GM19438 (cell line): ENCODE results near the gene ILF3.
"Not testable (repeated sequence)": the region's sequence is repeated elsewhere in the genome, so short reads cannot be mapped to it uniquely, and the experiment has no call there.

Experiments
- ATAC-seq: cut with Tn5 transposase; IDR thresholded peaks from one replicate; pipeline ENCODE4 v1.9.1; 2021; ENCODE audit warnings: low read depth; ENCODE audit not compliant: unreplicated experiment

ILF3 gene

GRCh38 chr19:10671922-10672321 lies 17.8 kb downstream of the ILF3 start:
- ATAC-seq, result not testable (repeated sequence)

GRCh38 chr19:10675214-10675613 lies 21.1 kb downstream of the ILF3 start:
- ATAC-seq, result not testable (repeated sequence)

DNA sequence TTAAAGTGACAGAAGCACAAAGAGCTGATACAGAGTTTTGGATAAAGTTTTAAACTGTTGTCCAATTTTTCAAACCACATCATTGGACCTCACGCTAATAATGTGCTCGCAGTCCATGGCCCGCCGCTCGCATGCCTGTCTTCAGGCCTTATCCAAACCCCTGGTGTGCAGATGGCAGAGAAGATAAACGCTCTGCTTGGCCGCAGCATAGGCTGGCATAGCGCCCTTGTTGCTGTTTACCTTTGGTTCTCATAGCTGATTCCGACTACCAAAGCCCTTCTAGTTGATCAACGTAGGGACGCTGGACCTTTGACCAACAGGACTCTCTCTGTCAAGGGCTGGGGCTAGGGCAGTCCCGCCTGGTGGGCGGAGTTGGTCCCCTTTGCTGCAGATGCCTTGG lies 23.6 kb downstream of the ILF3 start:
- ATAC-seq, result no peak

- ATAC-seq, result no peak
These were observed 24.7 kb downstream of the ILF3 start for GRCh38 chr19:10678813-10679212.

DNA sequence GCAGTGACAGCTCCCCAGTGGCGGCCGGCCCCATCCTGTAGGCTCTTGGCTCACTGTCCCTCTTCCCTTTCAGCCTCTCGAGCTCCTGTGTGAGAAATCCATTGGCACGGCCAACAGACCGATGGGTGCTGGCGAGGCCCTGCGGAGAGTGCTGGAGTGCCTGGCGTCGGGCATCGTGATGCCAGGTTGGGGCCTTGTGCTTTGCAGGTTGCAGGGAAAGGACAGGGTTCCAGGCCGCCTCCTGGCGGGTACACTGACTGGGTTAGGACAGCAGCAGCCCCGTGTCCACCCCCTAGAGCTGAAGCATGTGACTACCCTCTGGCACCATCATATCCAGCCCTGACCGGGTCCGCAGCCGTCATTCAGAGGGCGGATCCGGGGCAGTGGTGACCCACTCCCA lies 25.6 kb downstream of the ILF3 start:
- no peak for ATAC-seq

GRCh38 chr19:10680545-10681135 lies 26.5 kb downstream of the ILF3 start:
- ATAC-seq, result no peak

DNA sequence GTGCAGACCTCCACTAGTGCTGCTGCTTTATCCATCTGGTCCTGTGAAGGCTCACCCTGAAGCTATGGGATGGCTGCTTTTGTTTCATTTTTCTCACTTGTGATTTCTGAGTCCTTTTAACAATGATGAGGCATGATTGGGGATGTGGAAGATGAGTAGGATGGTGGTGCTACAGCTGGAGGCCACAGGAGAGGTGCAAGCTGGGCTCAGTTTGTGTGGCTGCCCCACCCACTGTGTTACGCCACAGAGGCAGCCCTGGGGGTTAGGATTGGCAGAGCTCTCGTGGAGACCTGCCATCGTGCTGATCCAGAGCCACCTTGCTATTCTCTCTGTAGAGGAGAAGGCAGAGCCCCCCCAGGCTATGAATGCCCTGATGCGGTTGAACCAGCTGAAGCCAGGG lies 27.5 kb downstream of the ILF3 start:
- no peak for ATAC-seq

- no peak for ATAC-seq
These were observed 28.4 kb downstream of the ILF3 start for GRCh38 chr19:10682397-10683063.

GRCh38 chr19:10683064-10683426 lies 28.9 kb downstream of the ILF3 start:
- ATAC-seq, result no peak

DNA sequence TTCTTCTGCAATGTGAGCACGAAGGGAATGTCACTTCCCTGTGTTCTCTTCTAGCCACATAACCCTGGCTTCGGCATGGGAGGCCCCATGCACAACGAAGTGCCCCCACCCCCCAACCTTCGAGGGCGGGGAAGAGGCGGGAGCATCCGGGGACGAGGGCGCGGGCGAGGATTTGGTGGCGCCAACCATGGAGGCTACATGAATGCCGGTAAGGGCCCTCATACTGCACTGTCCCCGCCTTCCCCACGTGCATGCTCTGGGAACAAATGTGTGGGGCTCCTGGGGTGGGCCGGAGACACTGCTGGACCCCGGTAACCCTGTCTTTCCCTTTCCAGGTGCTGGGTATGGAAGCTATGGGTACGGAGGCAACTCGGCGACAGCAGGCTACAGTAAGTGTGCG lies 29.4 kb downstream of the ILF3 start:
- no peak for ATAC-seq

- no peak for ATAC-seq
These were observed 31.1 kb downstream of the ILF3 start for GRCh38 chr19:10685210-10685609.

GRCh38 chr19:10686193-10686592 lies 32.0 kb downstream of the ILF3 start:
- ATAC-seq, result no peak

GRCh38 chr19:10686661-10687517 lies 32.7 kb downstream of the ILF3 start:
- ATAC-seq, result no peak

DNA sequence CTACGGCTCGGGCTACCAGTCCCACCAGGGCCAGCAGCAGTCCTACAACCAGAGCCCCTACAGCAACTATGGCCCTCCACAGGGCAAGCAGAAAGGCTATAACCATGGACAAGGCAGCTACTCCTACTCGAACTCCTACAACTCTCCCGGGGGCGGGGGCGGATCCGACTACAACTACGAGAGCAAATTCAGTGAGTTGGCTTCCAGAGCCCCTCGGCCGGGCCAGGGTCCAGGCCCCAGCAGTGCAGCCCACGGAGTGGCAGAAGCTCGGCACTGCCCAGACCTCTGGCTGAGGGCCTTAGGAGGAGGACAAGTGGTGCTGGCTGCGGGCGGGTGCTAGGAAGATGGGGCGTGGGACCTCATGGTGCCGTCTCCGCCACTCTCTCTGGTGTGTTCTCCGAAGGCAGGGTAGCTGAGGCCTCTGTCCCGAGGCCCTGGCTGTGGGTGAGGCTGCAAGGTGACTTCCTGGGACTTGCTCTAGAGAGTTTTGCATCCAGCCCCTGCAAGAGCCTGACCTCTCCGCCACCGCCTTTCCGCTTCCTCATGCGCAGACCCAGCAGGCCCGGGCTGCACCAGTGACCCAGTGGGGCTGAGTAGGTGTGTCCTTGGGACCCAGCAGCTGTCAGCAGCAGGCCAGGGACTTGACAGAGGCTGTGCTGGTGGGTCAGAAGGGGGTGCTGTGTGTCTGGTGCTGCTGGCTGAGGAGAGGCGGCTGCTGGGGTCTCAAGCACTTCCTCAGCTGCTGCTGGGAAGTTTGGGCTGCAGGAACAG lies 33.6 kb downstream of the ILF3 start:
- no peak for ATAC-seq

- ATAC-seq, result no peak
These were observed 34.6 kb downstream of the ILF3 start for GRCh38 chr19:10688545-10689280.

- no peak for ATAC-seq
These were observed 36.2 kb downstream of the ILF3 start for GRCh38 chr19:10690341-10690781.

DNA sequence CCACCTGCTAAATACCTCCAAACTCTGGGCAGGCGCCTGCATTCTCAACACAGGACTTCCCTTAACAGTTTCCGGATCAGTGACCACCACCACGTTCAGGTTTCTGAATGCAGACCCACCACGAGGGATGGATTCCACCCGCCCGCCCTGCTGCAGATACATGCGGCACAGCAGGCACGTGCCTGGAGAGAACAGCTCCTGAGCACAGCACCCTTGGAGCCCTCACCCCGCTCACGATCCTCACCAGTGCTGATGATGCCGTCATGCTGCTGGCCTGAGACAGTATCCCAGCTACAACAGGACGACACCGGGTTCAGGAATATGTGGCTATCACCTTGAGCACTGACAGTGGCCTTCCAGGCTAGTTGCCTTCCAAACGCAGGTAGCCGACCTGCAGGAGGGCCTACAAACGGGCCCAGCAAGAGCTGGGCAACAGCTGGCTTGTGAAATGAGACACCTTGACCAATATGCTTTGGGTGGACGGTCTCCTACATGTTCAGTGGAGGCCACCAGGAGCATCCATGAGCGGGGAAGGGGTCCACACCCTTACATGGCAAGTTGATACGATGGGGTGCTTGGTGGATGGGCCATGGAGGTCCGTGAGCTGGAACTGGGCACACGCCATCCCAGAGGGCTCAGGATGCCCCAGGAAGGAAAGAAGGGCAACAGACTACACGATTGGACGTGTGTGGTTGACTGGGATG lies 37.2 kb downstream of the ILF3 start:
- ATAC-seq, result no peak

DNA sequence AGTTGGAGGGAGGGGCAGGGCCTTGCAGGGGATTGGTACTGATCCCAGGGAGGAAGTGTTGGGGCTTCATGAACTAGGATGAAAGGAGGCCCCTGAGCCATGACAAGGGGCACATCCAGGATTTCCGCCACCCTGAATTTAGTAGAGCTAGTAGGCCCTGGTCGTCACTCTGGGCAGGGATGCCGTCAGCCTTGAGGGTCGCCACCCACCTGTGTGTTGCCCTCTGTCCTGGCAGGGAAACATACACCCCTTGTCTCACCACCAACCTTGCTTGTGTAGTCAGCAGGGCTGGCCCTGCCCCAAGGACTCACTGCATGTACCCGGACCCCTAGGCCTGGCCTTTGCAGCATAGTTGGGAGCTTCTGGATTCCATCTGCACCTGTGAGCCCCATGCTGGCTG lies 37.7 kb downstream of the ILF3 start:
- ATAC-seq, result no peak

DNA sequence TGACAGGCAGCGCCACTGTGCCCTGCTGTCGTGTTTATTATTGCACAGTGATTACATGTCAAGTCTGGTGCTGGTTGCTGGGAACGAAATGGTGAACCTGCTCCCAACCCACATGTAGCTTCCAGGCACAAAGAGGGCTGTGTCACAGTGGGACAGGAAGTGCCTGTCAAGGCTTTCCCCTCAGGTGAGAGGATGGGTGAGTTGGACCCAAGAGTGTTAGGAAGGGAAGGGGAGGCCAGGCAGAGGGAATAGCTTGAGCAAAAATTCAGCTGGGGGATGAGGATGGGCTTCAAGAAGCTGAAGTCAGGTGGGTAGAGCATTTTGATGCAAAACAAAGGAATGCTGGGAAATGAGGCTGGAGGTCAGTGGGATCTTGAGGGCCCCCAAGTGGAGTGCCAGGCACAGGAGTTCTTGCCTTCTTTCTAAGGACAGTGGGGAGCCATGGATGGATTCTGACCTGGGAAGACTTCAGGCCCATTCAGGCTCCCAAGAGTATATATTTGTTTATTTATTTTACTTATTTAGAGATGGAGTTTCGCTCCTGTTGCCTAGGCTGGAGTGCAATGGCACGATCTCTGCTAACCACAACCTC lies 38.6 kb downstream of the ILF3 start:
- ATAC-seq, result no peak
